LNCaP clone FGC (cell line): ENCODE data around the gene COL2A1.

Experiments used
- DNase-seq: peaks from one replicate; pipeline ENCODE4 v3.0.0-alpha.2; 2011; ENCODE audit warnings: low read depth
- H3K4me3 ChIP-seq: 2 replicates; pipeline ENCODE4 v1.5.1; 2011; ENCODE audit warnings: mild to moderate bottlenecking, low read depth, low read length, control low read depth
- CTCF ChIP-seq: IDR thresholded peaks from 2 replicates; pipeline ENCODE4 v1.5.1; 2012; ENCODE audit warnings: mild to moderate bottlenecking; ENCODE audit not compliant: control insufficient read depth, insufficient read depth; ENCODE audit errors: extremely low read depth

The COL2A1 gene

GRCh38 chr12:47930634-47931033, 73.6 kb downstream of the COL2A1 start:
- H3K4me3 ChIP-seq = no peak overlapping the region
- TF ChIP-seq CTCF = no peak
- no peak for DNase-seq

GRCh38 chr12:47927346-47927745, 76.9 kb downstream of the COL2A1 start:
- TF ChIP-seq CTCF = no peak
- no peak for DNase-seq
- no peak overlapping the region for H3K4me3 ChIP-seq
